Superior temporal gyrus (tissue), 1 donor: Measurements from ENCODE around the gene SLC39A11.
"Not testable (repeated sequence)": the region's sequence is repeated elsewhere in the genome, so short reads cannot be mapped to it uniquely, and the experiment has no call there.

ENCODE experiments used
- DNase-seq: peaks from one replicate; pipeline ENCODE4 v3.0.0-alpha.2; 2016; ENCODE audit errors: extremely low spot score

Gene SLC39A11

GRCh38 chr17:73071066-73071999 lies 21.2 kb downstream of the SLC39A11 start:
- peak; percentile 44 for DNase-seq

- DNase-seq: no peak
These were observed 22.6 kb downstream of the SLC39A11 start for GRCh38 chr17:73069841-73070240.

GRCh38 chr17:73069164-73069770 lies 23.2 kb downstream of the SLC39A11 start:
- DNase-seq: peak; percentile 51

- no peak for DNase-seq
These were observed 23.9 kb downstream of the SLC39A11 start for GRCh38 chr17:73068322-73069153.

- DNase-seq: not testable (repeated sequence)
These were observed 24.8 kb downstream of the SLC39A11 start for GRCh38 chr17:73067699-73068098.

GRCh38 chr17:73067075-73067474 lies 25.4 kb downstream of the SLC39A11 start:
- DNase-seq: no peak

GRCh38 chr17:73066148-73066884 lies 26.2 kb downstream of the SLC39A11 start:
- DNase-seq: no peak

- no peak for DNase-seq
These were observed 27.1 kb downstream of the SLC39A11 start for GRCh38 chr17:73065376-73065775.

- DNase-seq: peak; percentile 74
These were observed 28.2 kb downstream of the SLC39A11 start for GRCh38 chr17:73064084-73064938.

GRCh38 chr17:73062726-73063125 lies 29.8 kb downstream of the SLC39A11 start:
- DNase-seq: no peak

- no peak for DNase-seq
These were observed 31.3 kb downstream of the SLC39A11 start for GRCh38 chr17:73061161-73061560.

- no peak for DNase-seq
These were observed 31.8 kb downstream of the SLC39A11 start for GRCh38 chr17:73060721-73061120.

- DNase-seq: not testable (repeated sequence)
These were observed 32.8 kb downstream of the SLC39A11 start for GRCh38 chr17:73059713-73060112.

- no peak for DNase-seq
These were observed 34.5 kb downstream of the SLC39A11 start for GRCh38 chr17:73058022-73058421.

GRCh38 chr17:73057196-73057595 lies 35.3 kb downstream of the SLC39A11 start:
- no peak for DNase-seq

- DNase-seq: no peak
These were observed 39.6 kb downstream of the SLC39A11 start for GRCh38 chr17:73052923-73053322.

GRCh38 chr17:73050797-73051196 lies 41.7 kb downstream of the SLC39A11 start:
- DNase-seq: no peak

GRCh38 chr17:73048170-73048569 lies 44.3 kb downstream of the SLC39A11 start:
- no peak for DNase-seq

GRCh38 chr17:73045724-73046123 lies 46.8 kb downstream of the SLC39A11 start:
- DNase-seq: peak; percentile 8
